Upper lobe of right lung (tissue), 1 donor: ENCODE measurements around the gene ZNF680. TPM values are rescaled to one million over a fixed set of nuclear protein-coding genes. Genes with fewer than 3 reads are reported as not detected.
A peak's percentile ranks its signal among the peaks of the same experiment; 100 is the strongest.

Source experiments
- ATAC-seq: fragments of 200-7000 bp; cut with Tn5 transposase; one replicate; pipeline ENCODE4 v1.9.1; 2020; ENCODE audit warnings: mild to moderate bottlenecking, moderate library complexity
- DNase-seq: peaks from one replicate; pipeline ENCODE4 v3.0.0-alpha.2; 2020
- H3K27ac ChIP-seq: fragments of 200-600 bp; one replicate; pipeline ENCODE4 v1.8.0; 2022
- H3K27me3 ChIP-seq: fragments of 200-600 bp; one replicate; pipeline ENCODE4 v1.8.0; 2022; ENCODE audit warnings: mild to moderate bottlenecking
- H3K36me3 ChIP-seq: fragments of 200-600 bp; one replicate; pipeline ENCODE4 v1.8.0; 2022
- H3K4me1 ChIP-seq: fragments of 200-600 bp; one replicate; pipeline ENCODE4 v1.8.0; 2022
- H3K4me3 ChIP-seq: fragments of 200-600 bp; one replicate; pipeline ENCODE4 v1.8.0; 2022; ENCODE audit warnings: mild to moderate bottlenecking
- H3K9me3 ChIP-seq: fragments of 200-600 bp; one replicate; pipeline ENCODE4 v1.8.0; 2022
- CTCF ChIP-seq: fragments of 200-600 bp; IDR thresholded peaks from one replicate; pipeline ENCODE4 v1.8.0; 2022; ENCODE audit warnings: antibody characterized with exemption
- intact Hi-C: fragments of 100-400 bp; cut with DNase I; formaldehyde crosslinking; loops from one replicate; pipeline ENCODE4 v1.11.0; 2022
- long read RNA-seq: library from polyadenylated mRNA; unstranded; transcript quantifications from one replicate; pipeline ENCODE4 v2.0.0, GENCODE V29; 2021
- total RNA-seq: library from RNA; stranded (reverse); fragmentation: NEBNext Ultra II Directional; extraction: Animal tissue kit (Norgen Biotek cat#: 25700); gene quantifications from one replicate; pipeline ENCODE4 v1.2.1, GENCODE V29; 2021
- donor health status: DM: no; HTN: yes; CAD: no; lungs with severe emphysema.

The ZNF680 gene
- 17.3 TPM for total RNA-seq
- long read RNA-seq, transcript ZNF680-201 (4 exons, 3,022 nt): major isoform, 14 of 34 reads
- long read RNA-seq, transcript ZNF680-205 (3 exons, 769 nt): minor isoform, 6 of 34 reads
- long read RNA-seq, partial matches to known transcripts: 4 of 34 reads
- long read RNA-seq, other reads (novel, unspliced or antisense): 10 of 34 reads

- Histone ChIP-seq H3K9me3 (no peaks in the 10 kb centered on the region), H3K4me3 (peak within 1 kb of the TSS; percentile 86), H3K27me3 (no peaks in the 10 kb centered on the region), H3K36me3 (no peaks in the 10 kb centered on the region), H3K4me1 (peaks cover 16% of the 10 kb centered on the region), H3K27ac (peak within 1 kb of the TSS; percentile 85)
- intact Hi-C loops: no loop called here
- DNase-seq: peak; percentile 95
- TF ChIP-seq CTCF: no peak
- peak; percentile 100 for ATAC-seq
Measured at GRCh38 chr7:64562626-64563278, at the start of gene ZNF680. Gene ZNF680, minus strand, starts transcription at chr7:64563071. Its CDS starts 117 bp downstream, at chr7:64562954.

- no peak overlapping the region for H3K27ac ChIP-seq
- ATAC-seq (no peak), DNase-seq (no peak)
- no peaks in the 10 kb centered on the region for H3K9me3 ChIP-seq
- intact Hi-C loops: no loop called here
- TF ChIP-seq CTCF: no peak
- H3K4me1 ChIP-seq: no peaks in the 10 kb centered on the region
- no peaks in the 10 kb centered on the region for H3K27me3 ChIP-seq
- H3K4me3 ChIP-seq: no peak overlapping the region
- H3K36me3 ChIP-seq: no peaks in the 10 kb centered on the region
Measured at GRCh38 chr7:64612452-64612851, 49.6 kb upstream of the ZNF680 start.

GRCh38 chr7:64611717-64612116 lies 48.8 kb upstream of the ZNF680 start:
- DNase-seq: no peak
- Histone ChIP-seq H3K4me1 (no peaks in the 10 kb centered on the region), H3K4me3 (no peak overlapping the region), H3K27me3 (no peaks in the 10 kb centered on the region), H3K36me3 (no peaks in the 10 kb centered on the region), H3K27ac (no peak overlapping the region), H3K9me3 (no peaks in the 10 kb centered on the region)
- no peak for TF ChIP-seq CTCF
- intact Hi-C loops: no loop called here
- no peak for ATAC-seq

GRCh38 chr7:64610997-64611396 lies 48.1 kb upstream of the ZNF680 start:
- H3K27me3 ChIP-seq: no peaks in the 10 kb centered on the region
- TF ChIP-seq CTCF: no peak
- H3K9me3 ChIP-seq: no peaks in the 10 kb centered on the region
- H3K4me1 ChIP-seq: no peaks in the 10 kb centered on the region
- no peaks in the 10 kb centered on the region for H3K36me3 ChIP-seq
- DNase-seq (no peak), ATAC-seq (no peak)
- intact Hi-C loops: no loop called here
- no peak overlapping the region for H3K27ac ChIP-seq
- H3K4me3 ChIP-seq: no peak overlapping the region

GRCh38 chr7:64608116-64608910 lies 45.4 kb upstream of the ZNF680 start:
- Histone ChIP-seq H3K27me3 (no peaks in the 10 kb centered on the region), H3K4me3 (no peak overlapping the region), H3K9me3 (no peaks in the 10 kb centered on the region), H3K27ac (no peak overlapping the region), H3K4me1 (no peaks in the 10 kb centered on the region), H3K36me3 (no peaks in the 10 kb centered on the region)
- no peak for TF ChIP-seq CTCF
- ATAC-seq (no peak), DNase-seq (no peak)
- intact Hi-C loops: no loop called here
